Measurements from ENCODE around the gene PTBP3. TPM values are rescaled to one million over a fixed set of nuclear protein-coding genes. Genes with fewer than 3 reads are reported as not detected.
A peak's percentile ranks its signal among the peaks of the same experiment; 100 is the strongest.

PTBP3 gene
- total RNA-seq, 6 experiments from 2014 or later = 31.1 to 52.5 (median 39.7) TPM

DNA sequence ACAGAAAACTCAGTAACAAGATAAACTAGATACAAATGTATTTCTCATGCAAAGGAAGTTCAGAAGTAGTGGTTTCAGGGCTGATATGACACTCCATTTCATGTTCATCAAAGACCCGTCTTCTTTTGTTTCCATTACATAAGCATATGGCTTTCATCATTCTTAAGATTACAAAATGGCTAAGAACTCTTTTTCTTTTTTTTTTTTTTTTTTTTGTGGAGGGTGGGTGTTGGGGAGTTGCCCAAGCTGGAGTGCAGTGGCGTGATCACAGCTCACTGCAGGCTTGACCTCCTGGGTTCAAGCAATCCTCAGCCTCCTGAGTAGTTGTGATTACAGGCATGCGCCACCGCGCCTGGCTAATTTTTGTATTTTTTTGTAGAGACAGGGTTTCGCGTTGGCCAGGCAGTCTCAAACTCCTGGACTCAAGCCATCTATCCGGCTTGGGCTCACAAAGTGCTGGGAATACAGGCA lies 22.0 kb upstream of the PTBP3 start:
- Mint-ChIP-seq H3K4me1 (ENCODE audit: low read depth) (peaks cover 8% of the 10 kb centered on the region), H3K27me3 (ENCODE audit: insufficient read depth) (peaks cover 4% of the 10 kb centered on the region; the same call in 1 of the 2 replicates), H3K9me3 (no peaks in the 10 kb centered on the region), H3K27ac (no peak overlapping the region), H3K36me3 (ENCODE audit: low read depth) (no peaks in the 10 kb centered on the region), H3K4me3 (no peak overlapping the region)
- DNase-seq = no peak
- no peak for TF ChIP-seq CTCF (IDR thresholded peaks at IDR 0.05)

GRCh38 chr9:112354081-112354743 lies 20.8 kb upstream of the PTBP3 start:
- TF ChIP-seq CTCF (IDR thresholded peaks at IDR 0.05) = no peak
- H3K9me3 Mint-ChIP-seq = no peaks in the 10 kb centered on the region

DNA sequence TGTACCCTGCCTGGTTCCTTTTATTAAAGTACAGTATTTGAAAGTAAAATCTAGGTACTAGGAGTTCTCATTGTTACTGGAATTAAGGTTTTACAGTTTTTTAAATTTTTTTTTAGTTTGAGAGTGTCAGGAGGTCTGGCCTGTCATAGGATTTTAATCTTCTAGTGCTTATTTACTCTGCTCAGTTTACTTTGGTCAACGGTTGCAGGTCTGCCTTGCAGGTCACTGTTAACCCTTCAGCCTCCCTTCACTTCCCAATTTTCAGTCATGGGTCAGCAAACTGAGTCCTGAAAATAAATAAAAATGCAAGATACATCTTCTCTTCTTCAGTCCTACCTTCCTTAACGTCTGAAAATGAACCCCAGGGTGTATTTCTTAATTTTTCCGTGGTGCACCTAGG lies 18.8 kb upstream of the PTBP3 start:
- no peak overlapping the region for H3K4me3 Mint-ChIP-seq
- H3K27ac Mint-ChIP-seq = no peak overlapping the region
- no peaks in the 10 kb centered on the region for H3K36me3 Mint-ChIP-seq (ENCODE audit: low read depth)
- DNase-seq = no peak
- H3K27me3 Mint-ChIP-seq (ENCODE audit: insufficient read depth) = peaks cover 9% of the 10 kb centered on the region
- TF ChIP-seq CTCF (IDR thresholded peaks at IDR 0.05) = no peak
- no peaks in the 10 kb centered on the region for H3K9me3 Mint-ChIP-seq
- H3K4me1 Mint-ChIP-seq (ENCODE audit: low read depth) = peaks cover 15% of the 10 kb centered on the region

More at GRCh38 chr9:112354081-112354743, 20.8 kb upstream of the PTBP3 start:
- Mint-ChIP-seq H3K36me3 (ENCODE audit: low read depth) (no peaks in the 10 kb centered on the region), H3K4me3 (no peak overlapping the region), H3K27ac (no peak overlapping the region), H3K27me3 (ENCODE audit: insufficient read depth) (peaks cover 4% of the 10 kb centered on the region; the same call in 1 of the 2 replicates), H3K4me1 (ENCODE audit: low read depth) (no peaks in the 10 kb centered on the region; the same call in 1 of the 2 replicates)
- no peak for DNase-seq

DNA sequence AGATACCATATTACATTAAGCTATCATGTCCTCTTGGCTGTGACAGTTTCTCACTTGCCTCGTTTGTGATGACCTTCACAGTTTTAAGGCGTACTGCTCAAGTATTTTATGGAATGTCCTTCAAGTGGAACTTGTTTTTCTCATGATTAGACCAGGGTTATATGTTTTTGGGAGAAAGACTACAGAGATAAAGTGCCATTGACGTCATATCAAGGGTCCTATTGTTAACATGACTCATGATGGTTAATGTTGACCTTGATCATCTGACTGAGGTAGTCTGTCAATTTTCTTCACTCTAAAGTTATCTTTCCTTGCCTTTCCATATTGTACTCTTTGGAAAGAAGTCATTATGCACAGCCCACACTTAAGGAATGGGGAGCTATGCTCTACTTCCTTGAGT lies 17.8 kb upstream of the PTBP3 start:
- Mint-ChIP-seq H3K27ac (no peak overlapping the region), H3K27me3 (ENCODE audit: insufficient read depth) (peaks cover 9% of the 10 kb centered on the region), H3K9me3 (no peaks in the 10 kb centered on the region), H3K4me1 (ENCODE audit: low read depth) (peaks cover 15% of the 10 kb centered on the region), H3K36me3 (ENCODE audit: low read depth) (no peaks in the 10 kb centered on the region), H3K4me3 (no peak overlapping the region)
- no peak for TF ChIP-seq CTCF (IDR thresholded peaks at IDR 0.05)
- no peak for DNase-seq

GRCh38 chr9:112349008-112349333 lies 15.6 kb upstream of the PTBP3 start:
- Mint-ChIP-seq H3K36me3 (ENCODE audit: low read depth) (no peaks in the 10 kb centered on the region), H3K4me1 (ENCODE audit: low read depth) (peaks cover 15% of the 10 kb centered on the region), H3K27ac (no peak overlapping the region; the same call in 1 of the 2 replicates), H3K4me3 (peak overlapping the region; percentile 89), H3K27me3 (ENCODE audit: insufficient read depth) (peaks cover 9% of the 10 kb centered on the region), H3K9me3 (no peaks in the 10 kb centered on the region)
- no peak for TF ChIP-seq CTCF (IDR thresholded peaks at IDR 0.05)
- DNase-seq = no peak
